HEK293 (cell line): ENCODE data around the gene H3-3A.

Experiments
- BCL11A ChIP-seq: fragments of 450-650 bp; formaldehyde crosslinking; IDR thresholded peaks from 2 replicates; pipeline ENCODE4 v1.5.1; 2016; ENCODE audit warnings: low read depth, missing biosample characterization, missing genetic modification characterization
- KLF1 ChIP-seq: fragments of 450-650 bp; formaldehyde crosslinking; IDR thresholded peaks from 2 replicates; pipeline ENCODE4 v1.5.1; 2016; ENCODE audit warnings: missing biosample characterization, missing genetic modification characterization
- PRDM1 ChIP-seq: fragments of 450-650 bp; formaldehyde crosslinking; IDR thresholded peaks from 2 replicates; pipeline ENCODE4; 2016; ENCODE audit warnings: missing biosample characterization, missing genetic modification characterization
- PRDM10 ChIP-seq: fragments of 450-650 bp; formaldehyde crosslinking; IDR thresholded peaks from 2 replicates; pipeline ENCODE4 v1.5.1; 2016; ENCODE audit warnings: missing biosample characterization, missing genetic modification characterization
- PRDM2 ChIP-seq: fragments of 450-650 bp; formaldehyde crosslinking; IDR thresholded peaks from 2 replicates; pipeline ENCODE4 v1.5.1; 2016; ENCODE audit warnings: missing biosample characterization, missing genetic modification characterization, borderline replicate concordance
- SP7 ChIP-seq: fragments of 450-650 bp; formaldehyde crosslinking; IDR thresholded peaks from 2 replicates; pipeline ENCODE4 v1.5.1; 2016; ENCODE audit warnings: missing biosample characterization, missing genetic modification characterization
- ZBTB7A ChIP-seq: fragments of 450-650 bp; formaldehyde crosslinking; IDR thresholded peaks from 2 replicates; pipeline ENCODE4 v1.5.1; 2016; ENCODE audit warnings: low read depth, missing biosample characterization, missing genetic modification characterization
- ZFP37 ChIP-seq: fragments of 450-650 bp; formaldehyde crosslinking; IDR thresholded peaks from 2 replicates; pipeline ENCODE4 v1.5.1; 2016; ENCODE audit warnings: missing biosample characterization, missing genetic modification characterization
- ZNF10 ChIP-seq: fragments of 450-650 bp; formaldehyde crosslinking; IDR thresholded peaks from 2 replicates; pipeline ENCODE4 v1.5.1; 2017; ENCODE audit warnings: missing biosample characterization, missing genetic modification characterization
- ZNF112 ChIP-seq: fragments of 450-650 bp; formaldehyde crosslinking; IDR thresholded peaks from 2 replicates; pipeline ENCODE4 v1.5.0; 2017; ENCODE audit warnings: missing biosample characterization, missing genetic modification characterization
- ZNF114 ChIP-seq: fragments of 450-650 bp; formaldehyde crosslinking; IDR thresholded peaks from 2 replicates; pipeline ENCODE4 v1.5.0; 2017; ENCODE audit warnings: missing biosample characterization, missing genetic modification characterization
- ZNF146 ChIP-seq: fragments of 450-650 bp; formaldehyde crosslinking; IDR thresholded peaks from 2 replicates; pipeline ENCODE4 v1.5.1; 2016; ENCODE audit warnings: missing biosample characterization, missing genetic modification characterization
- ZNF335 ChIP-seq: fragments of 450-650 bp; formaldehyde crosslinking; conservative IDR thresholded peaks from 2 replicates; pipeline ENCODE4 v1.5.1; 2016; ENCODE audit warnings: missing biosample characterization, missing genetic modification characterization
- ZNF391 ChIP-seq: fragments of 450-650 bp; formaldehyde crosslinking; IDR thresholded peaks from 2 replicates; pipeline ENCODE4 v1.5.1; 2016; ENCODE audit warnings: low read depth, missing biosample characterization, missing genetic modification characterization, borderline replicate concordance
- ZNF394 ChIP-seq: fragments of 450-650 bp; formaldehyde crosslinking; IDR thresholded peaks from 2 replicates; pipeline ENCODE4 v1.5.1; 2016; ENCODE audit warnings: missing biosample characterization, missing genetic modification characterization, mild to moderate bottlenecking, moderate library complexity, borderline replicate concordance
- ZNF404 ChIP-seq: fragments of 450-650 bp; formaldehyde crosslinking; IDR thresholded peaks from 2 replicates; pipeline ENCODE4 v1.5.1; 2017; ENCODE audit warnings: missing biosample characterization, missing genetic modification characterization
- ZNF416 ChIP-seq: fragments of 450-650 bp; formaldehyde crosslinking; IDR thresholded peaks from 2 replicates; pipeline ENCODE4 v1.5.1; 2016; ENCODE audit warnings: missing biosample characterization, missing genetic modification characterization
- ZNF423 ChIP-seq: fragments of 450-650 bp; formaldehyde crosslinking; IDR thresholded peaks from 2 replicates; pipeline ENCODE4 v1.5.1; 2016; ENCODE audit warnings: missing biosample characterization, missing genetic modification characterization
- ZNF426 ChIP-seq: fragments of 450-650 bp; formaldehyde crosslinking; IDR thresholded peaks from 2 replicates; pipeline ENCODE4 v1.5.1; 2017; ENCODE audit warnings: missing biosample characterization, missing genetic modification characterization, mild to moderate bottlenecking, inconsistent platforms, moderate library complexity
- ZNF48 ChIP-seq: fragments of 450-650 bp; formaldehyde crosslinking; IDR thresholded peaks from 2 replicates; pipeline ENCODE4 v1.5.1; 2016; ENCODE audit warnings: missing biosample characterization, missing genetic modification characterization
- ZNF529 ChIP-seq: fragments of 450-650 bp; formaldehyde crosslinking; IDR thresholded peaks from 2 replicates; pipeline ENCODE4 v1.5.1; 2017; ENCODE audit warnings: missing genetic modification characterization, missing biosample characterization; ENCODE audit not compliant: insufficient replicate concordance
- ZNF560 ChIP-seq: fragments of 450-650 bp; formaldehyde crosslinking; IDR thresholded peaks from 2 replicates; pipeline ENCODE4 v1.5.1; 2017; ENCODE audit warnings: missing biosample characterization, missing genetic modification characterization, borderline replicate concordance
- ZNF596 ChIP-seq: fragments of 450-650 bp; IDR thresholded peaks from 2 replicates; pipeline ENCODE4 v1.5.0; 2018; ENCODE audit warnings: missing biosample characterization, mild to moderate bottlenecking, missing genetic modification characterization, moderate library complexity
- ZNF785 ChIP-seq: fragments of 450-650 bp; formaldehyde crosslinking; IDR thresholded peaks from 2 replicates; pipeline ENCODE4 v1.5.1; 2016; ENCODE audit warnings: missing biosample characterization, missing genetic modification characterization
- ZSCAN16 ChIP-seq: fragments of 450-650 bp; formaldehyde crosslinking; IDR thresholded peaks from 2 replicates; pipeline ENCODE4 v1.5.1; 2016; ENCODE audit warnings: missing biosample characterization, missing genetic modification characterization
- ZSCAN5A ChIP-seq: fragments of 450-650 bp; formaldehyde crosslinking; IDR thresholded peaks from 2 replicates; pipeline ENCODE4 v1.5.1; 2016; ENCODE audit warnings: missing biosample characterization, missing genetic modification characterization
- ZXDB ChIP-seq: fragments of 450-650 bp; formaldehyde crosslinking; IDR thresholded peaks from 2 replicates; pipeline ENCODE4 v1.5.1; 2016; ENCODE audit warnings: missing biosample characterization, missing genetic modification characterization

Gene H3-3A

GRCh38 chr1:226061841-226062557 lies 517 bp upstream of the H3-3A start (continued):
- TF ChIP-seq ZNF785 (tag by site-specific recombination) (peak; percentile 64; the same call in 1 of the 2 replicates), PRDM1 (tag by site-specific recombination) (no peak), PRDM2 (tag by site-specific recombination) (no peak), BCL11A (tag by site-specific recombination) (no peak), ZNF560 (tag by site-specific recombination) (no peak), ZNF404 (no peak), ZSCAN16 (tag by site-specific recombination) (peak; percentile 72; the same call in 1 of the 2 replicates), ZNF529 (no peak), ZNF112 (tag by site-specific recombination) (no peak), ZNF596 (tag by site-specific recombination) (peak; percentile 72; the same call in 1 of the 2 replicates), ZXDB (tag by site-specific recombination) (peak; percentile 82), ZFP37 (peak; percentile 95; the same call in 1 of the 2 replicates), ZNF423 (tag by site-specific recombination) (0 out of 2 replicates have a peak, but pooled peaks have one; percentile 12), ZNF10 (tag by site-specific recombination) (peak; percentile 81), ZNF114 (tag by site-specific recombination) (no peak), ZSCAN5A (tag by site-specific recombination) (peak; percentile 96; the same call in 1 of the 2 replicates), ZNF391 (tag by site-specific recombination) (peak; percentile 88), PRDM10 (tag by site-specific recombination) (peak; percentile 20; the same call in 1 of the 2 replicates), ZNF146 (tag by site-specific recombination) (no peak; the same call in 1 of the 2 replicates), ZNF416 (no peak), KLF1 (tag by site-specific recombination) (peak; percentile 29), ZNF394 (tag by site-specific recombination) (peak; percentile 27; the same call in 1 of the 2 replicates), ZNF48 (tag by site-specific recombination) (no peak), ZNF426 (tag by site-specific recombination) (no peak), ZNF335 (tag by site-specific recombination) (peak; percentile 98), SP7 (tag by site-specific recombination) (peak; percentile 85), ZBTB7A (tag by site-specific recombination) (no peak)
